ENCODE results near the gene TAF3. TPM values are rescaled to one million over a fixed set of nuclear protein-coding genes. Genes with fewer than 3 reads are reported as not detected.

TAF3 gene
- polyA plus RNA-seq, 1 donor (not counting 4 experiments of a cell fraction or from before 2014, with no cell fraction given), result 2.0 TPM

DNA sequence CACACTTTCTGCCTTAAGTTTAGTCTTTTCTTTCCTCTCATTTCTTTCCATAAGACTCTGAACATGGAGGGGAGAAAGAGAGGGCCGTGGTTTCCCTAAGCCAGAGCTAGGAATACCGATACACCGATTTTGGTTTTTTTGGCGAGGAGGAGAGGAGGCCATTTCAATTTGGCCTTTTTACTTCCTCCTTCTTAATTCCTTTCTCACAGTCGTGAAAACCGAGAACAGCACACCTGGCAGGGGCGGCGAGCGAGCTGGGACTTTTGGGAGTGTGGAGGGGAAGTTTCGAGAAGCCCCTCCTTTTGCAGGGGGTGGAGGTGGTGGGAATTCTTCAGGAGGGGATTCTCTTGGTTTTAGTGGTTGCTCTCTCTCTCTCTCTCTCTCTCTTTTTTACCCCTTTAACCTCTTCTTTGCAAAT is 242.4 kb downstream of the TAF3 start:
- H3K9me1 ChIP-seq (ENCODE audit: control insufficient read depth, extremely low read depth, insufficient read depth, low read length), result no peaks in the 10 kb centered on the region
- TF ChIP-seq EZH2 (IDR thresholded peaks at IDR 0.05; ENCODE audit: low read length), result no peak
- TF ChIP-seq, protein P1, sequence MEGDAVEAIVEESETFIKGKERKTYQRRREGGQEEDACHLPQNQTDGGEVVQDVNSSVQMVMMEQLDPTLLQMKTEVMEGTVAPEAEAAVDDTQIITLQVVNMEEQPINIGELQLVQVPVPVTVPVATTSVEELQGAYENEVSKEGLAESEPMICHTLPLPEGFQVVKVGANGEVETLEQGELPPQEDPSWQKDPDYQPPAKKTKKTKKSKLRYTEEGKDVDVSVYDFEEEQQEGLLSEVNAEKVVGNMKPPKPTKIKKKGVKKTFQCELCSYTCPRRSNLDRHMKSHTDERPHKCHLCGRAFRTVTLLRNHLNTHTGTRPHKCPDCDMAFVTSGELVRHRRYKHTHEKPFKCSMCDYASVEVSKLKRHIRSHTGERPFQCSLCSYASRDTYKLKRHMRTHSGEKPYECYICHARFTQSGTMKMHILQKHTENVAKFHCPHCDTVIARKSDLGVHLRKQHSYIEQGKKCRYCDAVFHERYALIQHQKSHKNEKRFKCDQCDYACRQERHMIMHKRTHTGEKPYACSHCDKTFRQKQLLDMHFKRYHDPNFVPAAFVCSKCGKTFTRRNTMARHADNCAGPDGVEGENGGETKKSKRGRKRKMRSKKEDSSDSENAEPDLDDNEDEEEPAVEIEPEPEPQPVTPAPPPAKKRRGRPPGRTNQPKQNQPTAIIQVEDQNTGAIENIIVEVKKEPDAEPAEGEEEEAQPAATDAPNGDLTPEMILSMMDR (optimal IDR thresholded peaks at IDR 0.05 in 1 of 3, IDR thresholded peaks at IDR 0.05 in 1 of 3, conservative IDR thresholded peaks at IDR 0.05 in 1 of 3; ENCODE audit: extremely low read depth in 1 of 3, insufficient read depth in 2 of 3, low read length in 3 of 3), result no peak
- H3K4me1 ChIP-seq (ENCODE audit: control insufficient read depth, extremely low read depth, insufficient read depth, low read length), result peaks cover 82% of the 10 kb centered on the region
- H3K36me3 ChIP-seq (ENCODE audit: control insufficient read depth in 2 of 2, extremely low read depth in 1 of 2, insufficient read depth in 2 of 2, low read length in 2 of 2), result peaks cover 15 to 29% of the 10 kb centered on the region in 2 experiments
- H3K4me3 ChIP-seq (ENCODE audit: control insufficient read depth in 2 of 3, extremely low read depth in 1 of 3, insufficient read depth in 2 of 3, low read depth in 1 of 3, low read length in 3 of 3), result peak overlapping the region; percentile 82 to 97 (median 87)
- FAIRE-seq (no peak), DNase-seq (ENCODE audit: low read depth, low spot score) (no peak)
- no peaks in the 10 kb centered on the region for H3K27me3 ChIP-seq (ENCODE audit: control insufficient read depth, extremely low read depth, insufficient read depth, low read length)
- H3K79me2 ChIP-seq (ENCODE audit: control insufficient read depth, insufficient read depth, low read length), result peaks cover 78% of the 10 kb centered on the region
- H2AFZ ChIP-seq (ENCODE audit: control insufficient read depth, low read length), result peak overlapping the region; percentile 2
- peak overlapping the region; percentile 95 for H3K4me2 ChIP-seq (ENCODE audit: control insufficient read depth, extremely low read depth, insufficient read depth, low read depth, low read length)
- no peaks in the 10 kb centered on the region for H4K20me1 ChIP-seq (ENCODE audit: control insufficient read depth, extremely low read depth, insufficient read depth, low read length)
- H3K9me3 ChIP-seq (ENCODE audit: control insufficient read depth, low read depth, low read length), result no peaks in the 10 kb centered on the region
- peak overlapping the region; percentile 86 for H3K9ac ChIP-seq (ENCODE audit: control insufficient read depth, extremely low read depth, insufficient read depth, low read length)
- H3K27ac ChIP-seq (ENCODE audit: control insufficient read depth, insufficient read depth, low read length), result peak overlapping the region; percentile 82
- dilution Hi-C loops (cut with MboI; ENCODE audit: extremely low pct_ligation_motif_present, low sequenced_read_pairs), result no loop called here

DNA sequence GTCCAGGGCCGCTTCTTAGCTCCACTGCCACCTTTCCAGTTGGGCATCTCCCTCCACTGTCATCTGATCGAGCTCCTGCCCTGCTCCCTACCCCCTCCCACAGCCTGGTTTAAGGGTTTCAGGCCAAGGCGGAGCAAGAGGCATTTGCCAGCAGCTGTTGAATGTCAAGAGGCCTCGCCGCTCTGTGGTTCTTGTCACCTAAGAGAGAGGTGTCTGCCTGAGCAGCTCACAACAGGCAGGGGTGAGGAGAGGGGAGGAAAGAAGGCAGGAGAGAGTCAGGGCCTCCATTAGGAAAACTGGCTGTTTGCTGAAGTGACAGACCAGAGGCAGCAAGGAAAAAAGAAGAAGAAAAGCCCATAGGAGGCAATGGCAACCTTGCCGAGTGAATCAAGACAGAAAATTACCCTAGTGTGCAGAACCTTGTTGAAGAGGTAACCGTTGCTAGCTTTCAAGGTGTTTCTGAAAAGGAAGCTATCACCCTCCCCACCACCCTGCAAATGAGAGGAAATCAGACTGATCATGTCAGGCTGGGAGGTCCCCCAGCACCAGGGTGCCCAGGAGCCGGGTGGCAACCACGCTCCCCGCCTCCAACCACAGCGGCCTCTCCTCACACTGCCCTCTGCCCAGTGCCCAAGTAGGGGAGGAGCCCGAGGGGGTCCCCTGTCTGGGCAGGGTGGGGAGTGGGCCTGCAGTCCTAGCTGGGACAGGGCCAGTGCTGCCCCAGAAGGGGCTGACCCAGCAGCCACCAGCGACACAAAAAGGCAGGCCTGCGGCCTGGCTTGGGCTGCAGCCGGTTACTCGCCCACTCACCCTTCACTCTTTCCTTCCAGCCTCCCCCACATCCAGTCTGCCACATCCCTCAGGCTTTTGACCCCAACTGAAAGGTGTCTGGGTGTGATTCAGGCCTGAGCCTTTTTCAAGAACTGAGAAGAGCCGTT is 243.2 kb downstream of the TAF3 start:
- Histone ChIP-seq H3K9ac (ENCODE audit: control insufficient read depth, extremely low read depth, insufficient read depth, low read length) (peak overlapping the region; percentile 86), H3K9me1 (ENCODE audit: control insufficient read depth, extremely low read depth, insufficient read depth, low read length) (no peaks in the 10 kb centered on the region), H3K9me3 (ENCODE audit: control insufficient read depth, low read depth, low read length) (no peaks in the 10 kb centered on the region), H3K4me2 (ENCODE audit: control insufficient read depth, extremely low read depth, insufficient read depth, low read depth, low read length) (peak overlapping the region; percentile 95), H3K4me1 (ENCODE audit: control insufficient read depth, extremely low read depth, insufficient read depth, low read length) (peaks cover 90% of the 10 kb centered on the region), H4K20me1 (ENCODE audit: control insufficient read depth, extremely low read depth, insufficient read depth, low read length) (no peaks in the 10 kb centered on the region), H3K79me2 (ENCODE audit: control insufficient read depth, insufficient read depth, low read length) (peaks cover 74% of the 10 kb centered on the region), H3K27me3 (ENCODE audit: control insufficient read depth, extremely low read depth, insufficient read depth, low read length) (no peaks in the 10 kb centered on the region), H2AFZ (ENCODE audit: control insufficient read depth, low read length) (peak overlapping the region; percentile 20), H3K36me3 (ENCODE audit: control insufficient read depth in 2 of 2, extremely low read depth in 1 of 2, insufficient read depth in 2 of 2, low read length in 2 of 2) (peaks cover 18 to 30% of the 10 kb centered on the region in 2 experiments), H3K4me3 (ENCODE audit: control insufficient read depth in 2 of 3, extremely low read depth in 1 of 3, insufficient read depth in 2 of 3, low read depth in 1 of 3, low read length in 3 of 3) (peak overlapping the region; percentile 82 to 97 (median 87)), H3K27ac (ENCODE audit: control insufficient read depth, insufficient read depth, low read length) (peak overlapping the region; percentile 82)
- peak; percentile 46 for FAIRE-seq
- DNase-seq (ENCODE audit: low read depth, low spot score), result no peak
- TF ChIP-seq, protein P1 (optimal IDR thresholded peaks at IDR 0.05 in 1 of 3, IDR thresholded peaks at IDR 0.05 in 1 of 3, conservative IDR thresholded peaks at IDR 0.05 in 1 of 3; ENCODE audit: extremely low read depth in 1 of 3, insufficient read depth in 2 of 3, low read length in 3 of 3), result no peak
- no peak for TF ChIP-seq EZH2 (IDR thresholded peaks at IDR 0.05; ENCODE audit: low read length)
- dilution Hi-C loops (cut with MboI; ENCODE audit: extremely low pct_ligation_motif_present, low sequenced_read_pairs), result no loop called here

Measured in keratinocyte (primary cell).